NCI-H128 (cell line): ENCODE data around the gene SOX2.

ENCODE experiments used
- DNase-seq: peaks from one replicate; lab custom pipeline; 2025; ENCODE audit not compliant: unreplicated experiment; lab: John Stamatoyannopoulos, UW

The SOX2 gene

GRCh38 chr3:181711325-181712135 lies at the start of gene SOX2:
TSS of gene SOX2 (plus strand) at chr3:181711925. CDS start at chr3:181712361, 436 bp downstream.
- DNase-seq = peak; percentile 85

GRCh38 chr3:181683563-181683962 lies 28.2 kb upstream of the SOX2 start:
- DNase-seq = no peak

GRCh38 chr3:181687190-181687589 lies 24.5 kb upstream of the SOX2 start:
- peak; percentile 49 for DNase-seq

- DNase-seq = no peak
Observed at GRCh38 chr3:181687731-181688130, 24.0 kb upstream of the SOX2 start.

GRCh38 chr3:181689546-181689945 lies 22.2 kb upstream of the SOX2 start:
- no peak for DNase-seq

- no peak for DNase-seq
Observed at GRCh38 chr3:181690769-181691168, 21.0 kb upstream of the SOX2 start.

GRCh38 chr3:181691901-181692300 lies 19.8 kb upstream of the SOX2 start:
- DNase-seq = no peak

- DNase-seq = no peak
Observed at GRCh38 chr3:181692311-181693145, 19.2 kb upstream of the SOX2 start.

GRCh38 chr3:181693280-181693679 lies 18.4 kb upstream of the SOX2 start:
- no peak for DNase-seq

- no peak for DNase-seq
Observed at GRCh38 chr3:181694805-181695660, 16.7 kb upstream of the SOX2 start.

- no peak for DNase-seq
Observed at GRCh38 chr3:181695661-181696491, 15.8 kb upstream of the SOX2 start.

- no peak for DNase-seq
Observed at GRCh38 chr3:181696626-181697230, 15.0 kb upstream of the SOX2 start.

GRCh38 chr3:181698263-181698954 lies 13.3 kb upstream of the SOX2 start:
- DNase-seq = no peak

GRCh38 chr3:181699171-181699903 lies 12.4 kb upstream of the SOX2 start:
- no peak for DNase-seq

GRCh38 chr3:181700168-181701087 lies 11.3 kb upstream of the SOX2 start:
- DNase-seq = peak; percentile 76

GRCh38 chr3:181701096-181701495 lies 10.6 kb upstream of the SOX2 start:
- no peak for DNase-seq

GRCh38 chr3:181703601-181704420 lies 7.9 kb upstream of the SOX2 start:
- DNase-seq = no peak
